WTC11 (cell line): ENCODE results near the gene PLPP3. TPM values are rescaled to one million over a fixed set of nuclear protein-coding genes. Genes with fewer than 3 reads are reported as not detected.

ENCODE experiments used
- ATAC-seq: fragments of 200-7000 bp; cut with Tn5 transposase; 2 replicates; pipeline ENCODE4 v1.10.0; 2021; ENCODE audit warnings: mild to moderate bottlenecking, moderate library complexity
- CTCF ChIA-PET: fragments of 300-600 bp; sonication (Branson Sonifier 250); formaldehyde crosslinking; loops from one replicate; lab custom pipeline; 2021; ENCODE audit warnings: antibody characterized with exemption; lab: Charles Lee
- POLR2A ChIA-PET: fragments of 350-600 bp; sonication (Branson Sonifier 250); formaldehyde crosslinking; loops from one replicate; lab custom pipeline; 2021; ENCODE audit warnings: antibody characterized with exemption; lab: Charles Lee
- DNase-seq: peaks from one replicate; pipeline ENCODE4 v3.0.0; 2021; ENCODE audit warnings: low spot score
- H3K27ac Mint-ChIP-seq: 2 replicates; pipeline ENCODE4 v1.8.0; 2021; ENCODE audit warnings: mixed read lengths
- H3K27me3 Mint-ChIP-seq: 2 replicates; pipeline ENCODE4 v1.8.0; 2021; ENCODE audit warnings: low read depth, mild to moderate bottlenecking, moderate library complexity, mixed read lengths
- H3K36me3 Mint-ChIP-seq: 2 replicates; pipeline ENCODE4 v1.8.0; 2021; ENCODE audit warnings: mixed read lengths
- H3K4me1 Mint-ChIP-seq: 2 replicates; pipeline ENCODE4 v1.8.0; 2022; ENCODE audit warnings: mixed read lengths
- H3K4me3 Mint-ChIP-seq: 2 replicates; pipeline ENCODE4 v1.8.0; 2021; ENCODE audit warnings: mild to moderate bottlenecking, moderate library complexity, mixed read lengths
- H3K9me3 Mint-ChIP-seq: 2 replicates; pipeline ENCODE4 v1.8.0; 2021; ENCODE audit warnings: mixed read lengths
- AFF4 ChIP-seq: sonication (generic); formaldehyde crosslinking; IDR thresholded peaks from 2 replicates; pipeline ENCODE4 v1.8.1; 2023; ENCODE audit warnings: mild to moderate bottlenecking, missing genetic modification reagents, borderline replicate concordance
- AR ChIP-seq: fragments of 250-450 bp; sonication (Bioruptor Pico); IDR thresholded peaks from 2 replicates; pipeline ENCODE4 v1.9.0; 2021; ENCODE audit warnings: mild to moderate bottlenecking
- ATF3 ChIP-seq: sonication (generic); formaldehyde crosslinking; conservative IDR thresholded peaks from 2 replicates; pipeline ENCODE4 v1.8.1; 2022; ENCODE audit warnings: mild to moderate bottlenecking, missing genetic modification reagents
- ATF6 ChIP-seq: sonication (generic); formaldehyde crosslinking; IDR thresholded peaks from 2 replicates; pipeline ENCODE4 v1.8.1; 2023; ENCODE audit warnings: mild to moderate bottlenecking, missing genetic modification reagents
- E2F4 ChIP-seq: sonication (generic); formaldehyde crosslinking; IDR thresholded peaks from 2 replicates; pipeline ENCODE4 v1.8.1; 2022; ENCODE audit warnings: low read depth, mild to moderate bottlenecking, moderate library complexity, missing genetic modification reagents, borderline replicate concordance
- ERG ChIP-seq: fragments of 250-450 bp; sonication (Bioruptor Pico); IDR thresholded peaks from 2 replicates; pipeline ENCODE4 v1.8.0; 2021; ENCODE audit warnings: mild to moderate bottlenecking
- ETV6 ChIP-seq: sonication (generic); formaldehyde crosslinking; IDR thresholded peaks from 2 replicates; pipeline ENCODE4 v1.8.1; 2022; ENCODE audit warnings: mild to moderate bottlenecking, missing genetic modification reagents
- HMGA2 ChIP-seq: fragments of 250-450 bp; sonication (Bioruptor Pico); IDR thresholded peaks from 2 replicates; pipeline ENCODE4 v1.4.0; 2021; ENCODE audit warnings: mild to moderate bottlenecking, moderate library complexity
- IRF1 ChIP-seq: sonication (generic); formaldehyde crosslinking; IDR thresholded peaks from 2 replicates; pipeline ENCODE4 v1.8.0; 2023; ENCODE audit warnings: missing genetic modification reagents
- KAT7 ChIP-seq: sonication (generic); formaldehyde crosslinking; IDR thresholded peaks from 2 replicates; pipeline ENCODE4 v1.8.1; 2023; ENCODE audit warnings: missing genetic modification reagents, mild to moderate bottlenecking, borderline replicate concordance
- MYBL2 ChIP-seq: sonication (generic); formaldehyde crosslinking; IDR thresholded peaks from 2 replicates; pipeline ENCODE4 v1.8.1; 2023; ENCODE audit warnings: mild to moderate bottlenecking, moderate library complexity, missing genetic modification reagents
- NFYB ChIP-seq: sonication (generic); formaldehyde crosslinking; conservative IDR thresholded peaks from 2 replicates; pipeline ENCODE4 v1.8.0; 2022; ENCODE audit warnings: low read depth, missing genetic modification reagents
- RORB ChIP-seq: fragments of 250-450 bp; sonication (Bioruptor Pico); IDR thresholded peaks from 2 replicates; pipeline ENCODE4 v1.9.0; 2021; ENCODE audit warnings: mild to moderate bottlenecking
- TCF7 ChIP-seq: sonication (generic); formaldehyde crosslinking; IDR thresholded peaks from 2 replicates; pipeline ENCODE4 v1.8.0; 2022; ENCODE audit warnings: mild to moderate bottlenecking, low read depth, missing genetic modification reagents, moderate library complexity
- TP53 ChIP-seq: sonication (generic); formaldehyde crosslinking; IDR thresholded peaks from 2 replicates; pipeline ENCODE4 v1.8.1; 2023; ENCODE audit warnings: mild to moderate bottlenecking, missing genetic modification reagents
- ZNF423 ChIP-seq: fragments of 250-450 bp; sonication (Bioruptor Pico); IDR thresholded peaks from 2 replicates; pipeline ENCODE4 v2.1.2; 2022; ENCODE audit warnings: mild to moderate bottlenecking, moderate library complexity
- ZNF512 ChIP-seq: sonication (generic); formaldehyde crosslinking; IDR thresholded peaks from 2 replicates; pipeline ENCODE4 v1.8.1; 2022; ENCODE audit warnings: missing genetic modification reagents, borderline replicate concordance
- ZNF532 ChIP-seq: fragments of 250-450 bp; sonication (Bioruptor Pico); IDR thresholded peaks from 2 replicates; pipeline ENCODE4 v1.9.0; 2021; ENCODE audit warnings: mild to moderate bottlenecking, borderline replicate concordance
- total RNA-seq: library from RNA; stranded (reverse); gene quantifications from 3 replicates; pipeline ENCODE4 v1.2.3, GENCODE V29; 2021

PLPP3 gene
- total RNA-seq, 1 experiment from 2014 or later: 31.0 TPM

- TF ChIP-seq ERG: no peak
- no peak for TF ChIP-seq MYBL2 (CRISPR knock-in tag)
- TF ChIP-seq ETV6: no peak
- no peak for TF ChIP-seq TCF7 (CRISPR knock-in tag)
- no peak for TF ChIP-seq ZNF512 (CRISPR knock-in tag)
Measured at GRCh38 chr1:56564615-56565014, 14.7 kb downstream of the PLPP3 start (continued).

GRCh38 chr1:56563568-56563967 lies 15.8 kb downstream of the PLPP3 start:
- ATAC-seq: no peak
- POLR2A ChIA-PET: no interaction called here
- TF ChIP-seq IRF1: no peak
- TF ChIP-seq ZNF423 (CRISPR knock-in tag): no peak
- TF ChIP-seq RORB: no peak
- no peak for TF ChIP-seq AR (CRISPR knock-in tag)
- TF ChIP-seq E2F4: no peak
- no peak for TF ChIP-seq ATF3 (CRISPR knock-in tag)
- no peak for TF ChIP-seq ZNF532 (CRISPR knock-in tag)
- no peak for TF ChIP-seq ATF6 (CRISPR knock-in tag)
- no peak for TF ChIP-seq NFYB (CRISPR knock-in tag)
- no peak for TF ChIP-seq TP53 (CRISPR knock-in tag)
- no peak for TF ChIP-seq KAT7 (CRISPR knock-in tag)
- TF ChIP-seq HMGA2 (CRISPR knock-in tag): no peak
- no peak for TF ChIP-seq AFF4 (CRISPR knock-in tag)

More at GRCh38 chr1:56563568-56563967, 15.8 kb downstream of the PLPP3 start:
- Mint-ChIP-seq H3K27me3 (no peaks in the 10 kb centered on the region), H3K4me3 (peak overlapping the region; percentile 36; the same call in 1 of the 2 replicates), H3K4me1 (peaks cover 82% of the 10 kb centered on the region), H3K27ac (peak overlapping the region; percentile 89), H3K36me3 (peaks cover 5% of the 10 kb centered on the region), H3K9me3 (peaks cover 5% of the 10 kb centered on the region; the same call in 1 of the 2 replicates)
- DNase-seq: no peak
- CTCF ChIA-PET: interaction anchor here (1.3 kb wide), 1 partner anchor 15 kb away, joined by 3 read pairs; no protein-coding TSS in a partner anchor
